NCI-H510A (cell line): Measurements from ENCODE around the gene INSC.
"Not testable (repeated sequence)": the region's sequence is repeated elsewhere in the genome, so short reads cannot be mapped to it uniquely, and the experiment has no call there.

Experiments used
- DNase-seq: peaks from one replicate; lab custom pipeline; 2025; lab: John Stamatoyannopoulos, UW

The INSC gene, protein sequence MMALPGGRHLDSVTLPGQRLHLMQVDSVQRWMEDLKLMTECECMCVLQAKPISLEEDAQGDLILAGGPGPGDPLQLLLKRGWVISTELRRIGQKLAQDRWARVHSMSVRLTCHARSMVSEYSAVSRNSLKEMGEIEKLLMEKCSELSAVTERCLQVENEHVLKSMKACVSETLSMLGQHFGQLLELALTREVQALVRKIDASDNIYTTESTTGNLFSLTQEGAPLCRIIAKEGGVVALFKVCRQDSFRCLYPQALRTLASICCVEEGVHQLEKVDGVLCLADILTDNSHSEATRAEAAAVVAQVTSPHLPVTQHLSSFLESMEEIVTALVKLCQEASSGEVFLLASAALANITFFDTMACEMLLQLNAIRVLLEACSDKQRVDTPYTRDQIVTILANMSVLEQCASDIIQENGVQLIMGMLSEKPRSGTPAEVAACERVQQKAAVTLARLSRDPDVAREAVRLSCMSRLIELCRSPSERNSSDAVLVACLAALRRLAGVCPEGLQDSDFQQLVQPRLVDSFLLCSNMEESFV

DNA sequence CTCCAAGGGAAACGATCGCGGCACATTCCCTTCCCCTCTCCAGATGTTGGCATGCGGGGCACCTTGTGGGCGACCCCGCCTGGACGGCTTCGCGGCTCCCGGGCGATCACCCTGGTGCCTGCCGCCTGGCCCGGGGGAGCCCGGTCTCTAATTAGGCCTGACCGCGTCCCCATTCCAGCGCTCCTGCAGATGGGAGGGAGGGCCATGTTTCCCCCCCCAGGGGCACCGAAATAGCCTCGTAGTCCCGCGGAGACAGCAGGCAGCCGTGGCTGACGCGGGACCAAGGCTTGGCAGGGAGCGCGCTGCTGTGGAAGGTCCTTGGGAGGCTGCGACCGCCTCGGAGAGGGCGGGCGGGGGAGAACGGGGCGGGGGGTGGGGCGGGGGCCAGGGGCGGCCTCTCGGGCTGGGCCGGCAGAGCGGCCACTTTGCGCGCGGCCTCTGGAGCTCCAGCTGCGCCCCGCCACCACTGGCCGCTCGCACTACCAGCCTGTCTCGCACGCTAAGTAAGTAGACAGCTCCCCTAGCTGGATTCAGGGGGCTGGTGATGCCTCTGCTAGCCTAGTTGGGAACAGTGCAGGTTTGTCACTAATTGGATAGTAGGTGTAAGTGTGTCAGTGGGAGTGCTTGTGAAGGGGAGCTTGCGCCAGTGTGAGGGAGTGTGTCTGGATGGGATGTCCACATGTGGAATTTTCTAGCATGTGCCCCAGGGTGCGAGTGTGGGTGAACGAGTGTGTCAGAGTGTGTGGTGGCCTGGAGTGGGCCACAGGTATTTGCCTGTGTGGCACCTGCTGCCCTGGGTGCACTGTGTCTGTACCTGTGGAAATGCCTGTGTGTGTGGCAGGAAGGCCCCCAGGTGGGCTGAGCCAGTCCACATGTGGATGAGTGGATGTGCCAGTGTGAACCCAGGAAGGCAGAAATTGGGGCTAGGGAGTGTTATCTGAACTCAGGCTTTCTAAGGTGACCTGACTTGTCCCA is at the start of gene INSC:
Gene INSC, plus strand, starts transcription at position 423 of the 975 bp plus-strand sequence. CDS start 34,252 bp downstream, outside the sequence.
- DNase-seq = no peak

DNA sequence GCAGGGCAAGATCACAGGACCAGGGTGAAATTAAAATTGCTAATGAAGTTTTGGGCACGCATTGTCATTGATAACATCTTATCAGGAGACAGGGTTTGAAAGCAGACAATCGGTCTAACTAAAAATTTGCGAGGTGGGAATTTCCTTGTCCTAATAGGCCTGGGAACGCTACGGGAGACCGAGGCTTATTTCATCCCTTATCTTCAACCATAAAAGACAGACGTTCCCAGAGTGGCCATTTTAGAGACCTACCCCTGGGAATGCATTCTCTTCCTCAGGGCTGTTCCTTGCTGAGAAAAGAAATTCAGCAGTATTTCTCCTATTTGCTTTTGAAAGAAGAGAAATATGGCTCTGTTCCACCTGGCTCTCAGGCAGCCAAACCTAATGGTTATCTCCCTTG is 45.0 kb upstream of the INSC start:
- DNase-seq = not testable (repeated sequence)

DNA sequence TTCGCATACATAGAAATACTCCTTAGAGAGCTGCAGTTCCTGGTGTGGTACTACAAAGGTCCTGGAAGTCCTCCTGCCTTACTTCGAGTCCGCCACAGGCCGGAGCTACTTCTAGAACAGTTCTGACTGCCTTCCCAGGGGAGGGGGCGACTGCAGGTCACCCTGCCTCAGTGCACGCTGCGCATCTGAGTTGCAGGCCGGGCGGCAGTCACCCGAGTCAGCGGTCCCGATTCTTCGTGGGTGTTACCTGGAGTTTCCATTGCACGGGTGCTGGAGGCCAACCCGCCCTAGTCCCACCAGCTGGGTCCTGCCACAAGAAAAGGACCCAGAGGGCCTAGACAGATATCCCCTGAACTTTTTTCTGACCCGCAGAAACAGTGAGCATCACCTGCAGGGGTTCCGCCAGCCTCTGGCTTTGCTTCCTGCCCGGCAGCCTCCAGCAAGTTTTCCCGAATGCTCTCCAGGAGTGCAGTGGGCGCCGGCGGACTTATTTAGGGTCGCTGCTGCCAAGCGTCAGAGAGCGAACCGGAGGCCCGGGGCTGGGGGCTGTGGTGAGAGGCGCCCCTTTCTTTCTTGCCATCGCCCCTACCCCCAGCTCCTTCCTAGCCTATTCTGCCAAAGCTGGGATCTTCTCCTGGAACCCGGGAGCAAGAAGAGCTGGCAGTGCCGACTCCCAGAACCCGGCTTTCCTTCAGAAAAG is 43.0 kb upstream of the INSC start:
- no peak for DNase-seq

DNA sequence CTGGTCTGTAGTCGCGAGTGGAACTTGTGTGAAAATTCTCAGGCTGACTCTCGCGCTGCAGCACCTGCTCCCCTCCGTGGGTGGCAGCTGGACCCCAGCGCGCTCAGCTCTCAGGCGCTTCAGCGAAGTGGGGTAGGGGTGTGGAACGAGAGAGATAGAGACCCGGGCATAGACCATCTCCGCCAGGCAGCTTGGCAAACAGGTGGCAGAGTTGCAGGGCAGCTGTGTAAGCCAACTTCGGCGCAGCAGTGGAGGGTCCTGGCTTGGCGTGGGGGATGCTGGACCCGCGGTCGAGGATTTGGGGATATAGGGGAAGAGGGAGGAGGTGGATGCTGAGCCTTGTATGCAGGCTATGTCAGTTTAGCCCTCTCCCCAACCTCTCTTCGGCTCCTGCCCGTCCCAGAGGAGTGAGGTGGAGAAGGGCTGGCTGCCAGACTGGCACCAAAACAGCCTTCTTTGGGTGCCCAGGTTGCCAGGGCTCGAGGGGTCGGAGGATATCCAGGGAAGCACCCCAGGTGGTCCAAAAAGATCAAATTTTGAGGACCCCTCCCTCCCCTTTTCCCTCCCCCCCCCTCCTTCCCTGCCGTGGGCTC is 42.1 kb upstream of the INSC start:
- no peak for DNase-seq

DNA sequence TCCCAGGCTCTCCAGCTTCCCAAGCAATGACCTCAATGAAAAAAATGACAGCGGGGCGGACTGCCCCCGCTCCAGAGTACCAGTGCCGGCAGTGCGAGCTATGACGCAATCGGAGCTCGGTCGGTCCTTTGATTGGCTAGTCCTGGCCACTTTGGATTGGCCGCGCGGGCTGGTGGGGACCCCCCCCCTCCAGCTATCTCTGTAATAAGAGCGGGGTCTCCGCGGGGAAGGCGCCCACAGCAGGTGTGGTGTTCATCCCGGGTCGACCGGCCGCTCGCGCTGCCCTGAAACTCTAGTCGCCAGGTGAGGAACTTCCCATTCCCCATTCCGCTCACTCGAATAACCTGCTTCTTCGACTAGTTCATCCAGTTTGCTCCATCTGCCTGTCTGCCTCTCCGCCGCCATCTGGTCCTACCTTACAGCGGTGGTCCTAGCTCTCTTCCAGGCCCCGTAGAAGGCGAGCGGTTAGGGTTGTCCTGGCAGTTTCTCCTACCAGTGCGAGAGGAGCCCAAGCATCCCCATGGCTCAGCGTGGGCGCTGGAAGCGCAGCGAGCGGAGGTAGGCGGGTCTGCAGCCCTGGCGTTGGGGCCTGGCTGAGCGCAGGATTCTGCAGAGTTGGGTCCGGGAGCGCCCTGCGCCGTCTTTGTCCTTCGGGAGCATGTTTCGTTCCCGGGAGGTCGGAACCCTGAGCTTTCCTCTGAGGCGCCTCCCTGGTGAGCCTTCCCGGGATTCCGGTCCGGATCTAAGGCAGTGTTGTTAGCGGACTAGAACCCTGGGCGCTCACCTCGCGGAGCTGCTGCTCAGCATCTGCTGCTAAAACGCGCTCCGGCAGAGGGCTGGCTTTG is 41.1 kb upstream of the INSC start, which contains the start of gene CALCB:
Gene CALCB, plus strand, starts transcription at position 233 of the 845 bp plus-strand sequence. CDS start 1,126 bp downstream, outside the sequence.
- peak; percentile 34 for DNase-seq

DNA sequence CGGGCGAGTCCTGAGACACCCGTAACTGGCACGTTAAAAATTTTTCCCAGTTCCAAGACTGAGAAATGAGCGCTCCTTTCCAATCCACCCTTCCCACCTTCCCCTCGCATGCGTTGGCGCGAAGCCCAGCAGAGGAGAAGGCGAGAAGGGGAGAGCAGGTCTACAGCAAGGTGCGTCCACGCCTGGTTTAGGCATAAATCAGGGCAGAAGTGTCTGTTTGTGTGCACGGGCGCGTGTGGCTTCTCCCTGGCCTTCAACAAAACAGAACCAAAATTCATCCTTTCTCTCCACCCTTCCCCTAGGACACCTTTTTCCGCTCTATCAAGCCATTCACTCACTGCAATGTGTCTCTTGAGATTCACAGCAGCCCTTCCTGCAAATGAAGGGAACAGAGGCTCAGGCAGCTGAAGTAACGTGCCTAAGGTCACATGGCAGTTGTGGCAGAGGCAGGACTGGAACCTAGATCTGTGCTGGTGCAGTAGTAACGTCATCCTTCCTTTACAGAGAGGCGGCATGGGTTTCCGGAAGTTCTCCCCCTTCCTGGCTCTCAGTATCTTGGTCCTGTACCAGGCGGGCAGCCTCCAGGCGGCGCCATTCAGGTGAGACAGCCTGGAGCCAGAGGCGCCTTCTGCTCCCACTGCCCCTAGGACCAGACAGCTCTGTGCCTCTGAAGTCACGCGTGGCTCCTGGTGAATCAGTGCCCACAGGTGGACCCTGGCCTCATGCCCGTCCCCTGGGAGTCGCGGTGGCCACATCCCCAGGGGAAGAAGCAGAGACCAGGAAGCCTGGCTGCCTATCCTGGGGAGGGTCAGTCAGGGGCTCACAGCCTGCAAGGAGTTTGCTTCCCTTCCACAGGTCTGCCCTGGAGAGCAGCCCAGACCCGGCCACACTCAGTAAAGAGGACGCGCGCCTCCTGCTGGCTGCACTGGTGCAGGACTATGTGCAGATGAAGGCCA is 40.2 kb upstream of the INSC start:
- DNase-seq = peak; percentile 69

DNA sequence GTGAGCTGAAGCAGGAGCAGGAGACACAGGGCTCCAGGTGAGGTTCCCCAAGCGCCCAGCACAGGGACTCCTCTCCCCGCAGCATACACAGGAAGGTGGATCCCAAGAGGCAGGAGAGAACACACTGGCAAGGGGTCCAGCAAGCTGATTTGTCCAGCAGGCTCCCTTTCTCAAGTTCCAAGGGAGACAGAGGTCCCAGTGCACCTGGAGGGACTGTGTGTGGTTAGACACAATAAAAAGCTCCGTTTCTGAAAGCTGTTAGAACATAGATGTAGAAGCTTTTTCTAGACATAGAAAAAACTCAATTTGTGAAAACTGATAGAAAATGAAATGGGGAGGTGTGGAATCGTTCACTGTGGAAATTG is 39.6 kb upstream of the INSC start:
- DNase-seq = no peak

DNA sequence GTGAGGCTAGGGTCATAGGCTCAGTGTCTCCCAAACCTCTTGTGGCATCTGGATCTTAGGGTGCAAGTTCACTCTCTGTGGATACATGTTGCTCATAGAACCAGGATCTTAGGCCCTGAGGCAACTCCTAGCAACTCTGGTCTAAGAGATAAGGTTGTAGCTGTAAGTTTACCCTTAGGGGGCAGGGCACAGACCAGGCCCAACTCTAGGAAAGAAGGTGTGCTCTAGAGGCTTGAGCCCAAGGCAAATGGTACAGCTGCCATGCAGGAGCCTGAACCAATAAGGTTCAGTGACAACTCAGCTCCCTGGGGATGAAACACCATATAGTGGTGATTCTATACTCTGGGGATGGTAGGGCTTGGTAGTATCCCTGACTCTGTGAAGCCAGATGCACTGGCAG is 23.5 kb upstream of the INSC start:
- DNase-seq = no peak

DNA sequence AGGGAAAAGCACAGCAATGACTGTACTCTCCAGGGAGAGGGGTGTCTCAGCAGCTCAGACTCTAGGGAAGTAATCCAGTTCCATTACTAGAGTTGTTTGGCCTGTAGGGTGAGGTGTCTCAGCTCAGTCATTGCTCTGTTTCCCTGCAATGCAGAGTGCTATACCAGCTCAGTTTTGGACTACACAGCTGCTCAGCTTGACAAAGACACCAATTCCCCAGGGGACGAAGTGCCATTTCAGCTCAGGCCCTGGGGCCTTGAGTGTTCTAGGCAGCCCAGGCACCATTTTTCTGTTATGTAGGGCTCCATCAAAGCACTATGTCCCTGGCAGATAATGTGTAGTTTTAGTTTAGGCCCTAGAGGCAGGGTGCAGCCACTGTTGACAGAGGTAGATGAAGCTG is 23.1 kb upstream of the INSC start:
- no peak for DNase-seq

DNA sequence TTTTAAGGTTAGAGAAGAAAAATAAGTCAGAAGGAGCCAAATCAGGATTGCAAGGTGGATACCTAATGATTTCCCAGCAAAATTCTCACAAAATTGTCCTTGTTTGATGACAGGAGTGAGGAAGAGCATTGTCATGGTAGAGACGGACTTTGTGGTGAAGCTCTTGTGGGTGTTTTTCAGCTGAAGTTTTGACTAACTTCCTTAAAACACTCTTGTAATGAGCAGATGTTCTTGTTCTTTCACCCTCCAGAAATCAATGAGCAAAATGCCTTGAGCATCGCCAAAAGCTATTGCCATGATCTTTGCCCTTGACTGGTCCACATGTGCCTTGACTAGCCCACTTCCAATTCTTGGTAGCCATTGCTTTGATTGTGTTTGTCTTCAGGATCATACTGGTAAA is 21.3 kb upstream of the INSC start:
- DNase-seq = no peak

DNA sequence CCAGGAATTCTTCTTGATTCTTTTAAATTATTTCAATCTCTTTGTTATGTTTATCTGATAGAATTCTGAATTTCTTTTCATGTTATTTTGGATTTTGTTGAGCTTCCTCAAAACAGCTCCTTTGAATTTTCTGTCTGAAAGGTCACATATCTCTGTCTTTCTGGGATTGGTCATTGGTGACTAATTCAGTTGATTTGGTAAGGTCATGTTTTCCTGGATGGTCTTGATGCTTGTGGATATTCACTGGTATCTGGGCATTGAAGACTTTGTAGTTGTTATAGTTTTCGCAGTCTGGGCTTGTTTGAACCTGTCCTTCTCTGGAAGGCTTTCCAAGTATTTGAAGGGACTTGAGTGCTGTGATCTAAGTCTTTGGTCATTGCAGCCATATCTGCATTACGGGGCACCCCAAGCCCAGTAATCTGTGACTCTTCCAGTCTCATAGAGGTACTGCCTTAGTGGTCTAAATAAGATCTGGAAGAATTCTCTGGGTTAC is 18.9 kb upstream of the INSC start:
- DNase-seq = no peak

DNA sequence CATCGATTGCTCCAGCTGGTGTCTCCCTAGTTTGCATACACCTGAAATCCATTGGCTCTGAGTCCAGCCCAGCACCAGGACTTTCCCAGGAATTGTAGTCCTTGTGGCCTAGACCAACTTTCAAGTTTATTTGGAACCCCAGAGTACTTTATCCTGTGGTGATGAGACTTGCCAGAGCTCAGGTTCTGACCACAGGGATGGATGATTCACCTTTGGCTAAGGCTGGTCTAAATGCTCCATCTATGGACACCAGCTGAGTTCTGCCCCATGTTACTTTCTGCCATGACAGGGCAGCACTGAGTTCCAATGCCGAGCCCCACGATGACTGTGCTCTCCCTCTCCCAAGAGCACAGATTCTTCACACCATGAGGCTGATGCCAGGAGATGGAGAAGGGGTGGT is 17.3 kb upstream of the INSC start:
- no peak for DNase-seq

DNA sequence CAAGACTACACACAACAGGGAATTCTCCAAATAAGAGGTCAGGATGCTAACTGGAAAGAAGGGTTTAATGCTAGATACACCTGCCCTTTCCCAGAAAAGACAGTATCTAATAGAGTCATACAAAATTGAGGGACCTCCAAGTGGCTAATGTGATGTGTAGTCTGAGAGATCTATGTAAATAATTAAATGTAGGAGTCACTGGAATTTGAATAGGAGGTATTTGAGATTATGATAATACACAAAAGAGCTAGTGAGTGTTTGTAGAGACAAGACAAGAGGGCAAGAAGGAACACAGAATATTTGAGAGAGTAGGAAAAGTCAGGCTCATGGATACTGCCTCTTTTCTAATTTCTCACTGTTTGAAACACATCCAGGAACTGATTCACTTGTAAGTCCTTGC is 15.5 kb upstream of the INSC start:
- no peak for DNase-seq

DNA sequence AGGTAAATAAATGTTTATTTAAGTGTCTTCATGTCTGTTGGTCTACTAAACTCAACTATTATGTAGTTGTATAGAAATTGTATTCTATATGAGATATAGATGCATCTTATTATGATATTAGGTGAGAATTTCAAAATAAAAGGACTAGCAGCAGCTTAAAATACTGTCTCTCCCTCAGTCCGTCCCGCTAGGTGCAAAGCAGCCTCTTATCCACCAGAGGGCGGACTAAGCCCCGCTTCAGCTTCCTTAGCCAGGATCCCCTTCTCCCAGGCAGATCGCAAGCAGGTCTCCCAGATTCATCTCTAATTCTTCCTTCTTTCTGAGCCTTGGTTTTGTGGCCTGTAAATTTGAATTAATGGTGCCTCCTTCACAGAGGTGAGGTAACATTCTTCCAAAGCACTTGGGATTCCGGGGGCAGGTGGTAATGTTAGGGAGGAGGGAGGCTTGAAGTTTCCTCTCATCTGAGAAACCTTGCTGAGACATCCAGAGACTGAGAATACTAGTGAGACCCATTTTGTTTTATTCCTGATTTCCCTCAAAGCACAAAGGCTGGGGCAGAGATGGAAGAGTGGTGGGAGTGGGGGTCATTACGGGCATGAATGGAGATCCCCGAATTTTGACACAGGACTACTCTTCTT is 13.5 kb upstream of the INSC start:
- DNase-seq = no peak

DNA sequence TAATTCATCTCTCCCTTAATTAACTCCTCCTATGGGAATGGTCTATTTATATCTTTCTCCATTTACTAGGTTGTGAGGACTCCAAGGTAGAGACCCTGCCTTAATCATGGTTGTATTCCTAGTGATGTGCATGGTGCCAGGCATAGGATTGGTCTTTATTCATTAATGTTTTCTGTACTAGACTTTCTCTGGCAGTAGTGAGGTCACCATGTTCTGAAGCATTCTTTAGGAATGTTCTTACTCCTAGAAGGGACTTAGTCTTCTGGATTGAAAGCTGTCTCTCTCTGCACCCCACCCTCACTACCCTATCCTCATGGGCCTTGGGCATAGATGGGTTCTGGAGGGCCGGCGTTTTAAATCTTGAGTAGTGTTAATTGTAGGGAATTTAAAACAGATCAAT is 10.6 kb upstream of the INSC start:
- no peak for DNase-seq

DNA sequence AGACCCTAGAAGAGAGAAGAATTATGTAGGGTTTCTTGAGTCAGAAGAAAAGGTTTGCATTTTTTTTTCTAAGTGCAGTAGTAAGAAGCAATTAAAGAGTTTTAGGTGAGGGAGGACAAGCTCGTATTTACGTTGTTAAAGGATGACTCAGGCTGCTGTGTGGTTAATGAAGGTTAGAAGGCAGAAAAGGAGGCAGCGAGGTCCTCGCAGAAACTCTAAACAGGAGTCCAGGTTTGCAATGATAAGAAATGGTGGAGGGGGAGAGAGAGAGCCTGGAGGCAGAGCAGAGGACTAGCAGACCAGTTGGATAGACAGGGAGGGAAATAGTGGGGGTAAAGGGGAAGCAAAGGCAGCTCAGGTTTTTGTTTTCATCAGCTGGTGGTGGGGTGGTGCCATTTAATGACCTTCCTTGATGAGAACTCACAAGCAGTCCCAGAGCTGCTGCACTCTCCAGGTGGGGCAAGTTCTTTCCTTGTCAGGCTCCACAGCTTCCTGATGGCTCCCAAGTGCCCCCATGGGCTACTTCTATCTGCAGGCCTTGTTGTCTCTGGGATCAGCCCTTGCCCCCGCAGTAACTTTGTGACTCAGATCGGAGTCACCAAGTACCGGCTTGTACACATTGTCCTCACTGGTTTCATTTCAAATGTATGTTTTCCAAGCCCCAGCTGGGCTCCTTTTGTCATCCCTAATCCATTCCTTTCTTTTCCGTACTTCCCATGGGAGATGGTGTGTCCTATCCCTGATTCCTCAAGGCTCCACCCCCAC is 8.3 kb upstream of the INSC start:
- no peak for DNase-seq

DNA sequence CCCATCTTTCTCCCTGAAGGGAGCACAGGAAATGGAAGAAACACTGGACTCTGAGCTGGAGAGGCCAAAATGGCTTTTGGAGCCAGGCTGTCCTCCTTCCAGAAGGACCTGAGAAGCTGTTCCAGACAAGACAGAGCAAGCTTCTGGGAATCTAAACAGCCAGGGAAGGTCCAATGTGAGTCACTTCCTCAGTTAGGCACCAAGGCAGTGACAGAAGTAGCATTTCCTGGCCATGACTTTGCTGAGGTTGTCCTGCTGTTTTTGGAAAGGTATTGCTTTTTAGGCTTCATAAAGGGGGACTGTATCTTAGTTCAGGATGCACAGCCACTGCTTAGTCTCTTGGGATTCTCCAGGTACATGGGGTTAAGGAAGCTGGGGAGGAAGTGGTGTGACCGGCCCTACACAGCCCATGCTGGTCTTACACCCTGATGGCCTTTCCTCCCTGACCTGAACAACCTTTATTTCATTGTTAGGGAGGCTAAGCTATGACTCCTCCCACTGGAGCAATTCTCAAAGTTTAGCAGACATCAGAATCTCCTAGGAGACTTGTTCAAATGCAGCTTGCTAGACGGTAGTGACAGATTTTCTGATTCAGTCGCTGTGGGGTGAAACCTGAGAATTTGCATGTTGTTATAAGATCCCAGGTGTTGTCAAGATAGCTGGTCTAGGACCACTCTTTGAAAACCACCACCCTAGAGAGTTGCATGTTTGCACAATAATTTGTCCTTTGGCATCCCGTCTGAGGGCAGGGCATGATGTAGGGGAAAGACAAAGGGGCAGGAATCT is 6.8 kb upstream of the INSC start:
- no peak for DNase-seq
